ENCODE measurements around the gene MYLK. TPM values are rescaled to one million over a fixed set of nuclear protein-coding genes. Genes with fewer than 3 reads are reported as not detected.

Gene MYLK
- polyA plus RNA-seq, 3 donors: 0.35 to 1.3 (median 0.51) TPM

- no peaks in the 10 kb centered on the region for H3K27me3 ChIP-seq (ENCODE audit: control insufficient read depth in 2 of 2, insufficient read depth in 2 of 2, low read length in 2 of 2)
- H3K4me3 Mint-ChIP-seq: no peak overlapping the region
- H3K4me3 ChIP-seq (replicated peaks in 1 of 3; ENCODE audit: low read depth in 2 of 3, low read length in 3 of 3): peak overlapping the region; percentile 79 to 98 (median 95)
Observed at GRCh38 chr3:123584284-123584987, 299.7 kb downstream of the MYLK start.

GRCh38 chr3:123583561-123583960 lies 300.6 kb downstream of the MYLK start:
- H3K4me1 Mint-ChIP-seq: peaks cover 19% of the 10 kb centered on the region
- peaks cover 0 to 4% (median 3%) of the 10 kb centered on the region in 7 donors for H3K9me3 Mint-ChIP-seq
- H3K27me3 ChIP-seq (ENCODE audit: control insufficient read depth in 2 of 2, insufficient read depth in 2 of 2, low read length in 2 of 2): no peaks in the 10 kb centered on the region
- peaks cover 13 to 23% of the 10 kb centered on the region in 2 donors for H3K4me1 ChIP-seq (ENCODE audit: control insufficient read depth in 1 of 2, insufficient read depth in 2 of 2, low read length in 2 of 2)
- H3K27ac Mint-ChIP-seq: no peak overlapping the region
- peaks cover 19% of the 10 kb centered on the region for H3K79me2 ChIP-seq (ENCODE audit: insufficient read depth, low read length)
- no peak overlapping the region for H3K9ac ChIP-seq (ENCODE audit: insufficient read depth, low read length, poor library complexity, severe bottlenecking)
- intact Hi-C loops (cut with micrococcal nuclease): loop anchor here in 1 of 2 donors (10.0 kb wide), 1 partner anchor 1199 kb away; the partner anchor contains the start of genes FAM162A and MIX23
- H3K36me3 Mint-ChIP-seq: peaks cover 29 to 39% of the 10 kb centered on the region in 2 donors
- H3K4me3 Mint-ChIP-seq: no peak overlapping the region
- TF ChIP-seq, protein P1, sequence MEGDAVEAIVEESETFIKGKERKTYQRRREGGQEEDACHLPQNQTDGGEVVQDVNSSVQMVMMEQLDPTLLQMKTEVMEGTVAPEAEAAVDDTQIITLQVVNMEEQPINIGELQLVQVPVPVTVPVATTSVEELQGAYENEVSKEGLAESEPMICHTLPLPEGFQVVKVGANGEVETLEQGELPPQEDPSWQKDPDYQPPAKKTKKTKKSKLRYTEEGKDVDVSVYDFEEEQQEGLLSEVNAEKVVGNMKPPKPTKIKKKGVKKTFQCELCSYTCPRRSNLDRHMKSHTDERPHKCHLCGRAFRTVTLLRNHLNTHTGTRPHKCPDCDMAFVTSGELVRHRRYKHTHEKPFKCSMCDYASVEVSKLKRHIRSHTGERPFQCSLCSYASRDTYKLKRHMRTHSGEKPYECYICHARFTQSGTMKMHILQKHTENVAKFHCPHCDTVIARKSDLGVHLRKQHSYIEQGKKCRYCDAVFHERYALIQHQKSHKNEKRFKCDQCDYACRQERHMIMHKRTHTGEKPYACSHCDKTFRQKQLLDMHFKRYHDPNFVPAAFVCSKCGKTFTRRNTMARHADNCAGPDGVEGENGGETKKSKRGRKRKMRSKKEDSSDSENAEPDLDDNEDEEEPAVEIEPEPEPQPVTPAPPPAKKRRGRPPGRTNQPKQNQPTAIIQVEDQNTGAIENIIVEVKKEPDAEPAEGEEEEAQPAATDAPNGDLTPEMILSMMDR (IDR thresholded peaks at IDR 0.05): no peak
- no peak overlapping the region for H2AFZ ChIP-seq (ENCODE audit: insufficient read depth, low read depth, low read length, poor library complexity, severe bottlenecking)
- peaks cover 18 to 34% of the 10 kb centered on the region in 2 donors for H3K36me3 ChIP-seq (replicated peaks in 1 of 2; ENCODE audit: control insufficient read depth in 1 of 2, insufficient read depth in 2 of 2, low read length in 2 of 2)
- no peak for DNase-seq
- H3K4me2 ChIP-seq (replicated peaks; ENCODE audit: extremely low read depth, low read length, poor library complexity, severe bottlenecking): peak overlapping the region; percentile 79
- no CpG with 5 or more reads among the region's 3 CpGs for WGBS (ENCODE audit: insufficient coverage)
- H3K27ac ChIP-seq (ENCODE audit: low read depth in 1 of 2, low read length in 2 of 2): no peak overlapping the region
- no peaks in the 10 kb centered on the region for H4K20me1 ChIP-seq (ENCODE audit: insufficient read depth, low read length)
- H3K9me3 ChIP-seq (replicated peaks in 1 of 2; ENCODE audit: control insufficient read depth in 1 of 2, insufficient read depth in 1 of 2, low read length in 2 of 2): no peaks in the 10 kb centered on the region
- H3K4me3 ChIP-seq (replicated peaks in 1 of 3; ENCODE audit: low read depth in 2 of 3, low read length in 3 of 3): peak overlapping the region in 1 of 3 experiments; percentile 95
- H3K27me3 Mint-ChIP-seq (ENCODE audit: low read depth in 3 of 3): peaks cover 0 to 1% (median 0%) of the 10 kb centered on the region in 3 donors

More at GRCh38 chr3:123584284-123584987, 299.7 kb downstream of the MYLK start:
- Mint-ChIP-seq H3K9me3 (peaks cover 3 to 13% (median 7%) of the 10 kb centered on the region in 7 donors), H3K27ac (peak overlapping the region in 6 of 7 donors; percentile 24 to 82 (median 64)), H3K4me1 (peaks cover 19% of the 10 kb centered on the region), H3K27me3 (ENCODE audit: low read depth in 3 of 3) (peaks cover 0 to 1% (median 0%) of the 10 kb centered on the region in 3 donors), H3K36me3 (peaks cover 31 to 41% of the 10 kb centered on the region in 2 donors)
- no peak for DNase-seq
- under 1% methylated on average over 65 of the region's 65 CpGs for WGBS (ENCODE audit: insufficient coverage)
- peak overlapping the region; percentile 93 for H2AFZ ChIP-seq (ENCODE audit: insufficient read depth, low read depth, low read length, poor library complexity, severe bottlenecking)
- peaks cover 19% of the 10 kb centered on the region for H3K79me2 ChIP-seq (ENCODE audit: insufficient read depth, low read length)
- H3K4me2 ChIP-seq (replicated peaks; ENCODE audit: extremely low read depth, low read length, poor library complexity, severe bottlenecking): peak overlapping the region; percentile 79
- H3K9me3 ChIP-seq (replicated peaks in 1 of 2; ENCODE audit: control insufficient read depth in 1 of 2, insufficient read depth in 1 of 2, low read length in 2 of 2): peaks cover 3% of the 10 kb centered on the region in 2 donors
- peaks cover 12 to 26% of the 10 kb centered on the region in 2 donors for H3K36me3 ChIP-seq (replicated peaks in 1 of 2; ENCODE audit: control insufficient read depth in 1 of 2, insufficient read depth in 2 of 2, low read length in 2 of 2)
- H3K4me1 ChIP-seq (ENCODE audit: control insufficient read depth in 1 of 2, insufficient read depth in 2 of 2, low read length in 2 of 2): peaks cover 13 to 23% of the 10 kb centered on the region in 2 donors
- TF ChIP-seq, protein P1 (IDR thresholded peaks at IDR 0.05): no peak
- intact Hi-C loops (cut with micrococcal nuclease): loop anchor here in 1 of 2 donors (10.0 kb wide), 1 partner anchor 1200 kb away; the partner anchor contains the start of genes FAM162A and MIX23
- peak overlapping the region; percentile 70 to 94 for H3K27ac ChIP-seq (ENCODE audit: low read depth in 1 of 2, low read length in 2 of 2)
- peak overlapping the region; percentile 84 for H3K9ac ChIP-seq (ENCODE audit: insufficient read depth, low read length, poor library complexity, severe bottlenecking)
- no peaks in the 10 kb centered on the region for H4K20me1 ChIP-seq (ENCODE audit: insufficient read depth, low read length)

All from CD14-positive monocyte (primary cell).